OCI-LY1 (cell line): ENCODE data around the gene KCP.

Experiments
- CTCF ChIP-seq: fragments of 200-600 bp; sonication (generic), shearing (Covaris generic); IDR thresholded peaks from 2 replicates; pipeline ENCODE4 v1.5.1; 2017; ENCODE audit warnings: mild to moderate bottlenecking, antibody characterized with exemption, low read length, moderate library complexity, mixed read lengths
- EZH2 ChIP-seq: fragments of 200-600 bp; sonication (generic), shearing (Covaris generic); IDR thresholded peaks from 2 replicates; pipeline ENCODE4 v1.8.0; 2017; ENCODE audit warnings: borderline replicate concordance, mixed run types, mild to moderate bottlenecking, antibody characterized with exemption, low read length, moderate library complexity, mixed read lengths

GRCh38 chr7:128880791-128881457, 29.6 kb downstream of the KCP start:
- TF ChIP-seq CTCF (no peak), EZH2 (no peak)
